ENCODE measurements around the gene CCDC197.

DNA sequence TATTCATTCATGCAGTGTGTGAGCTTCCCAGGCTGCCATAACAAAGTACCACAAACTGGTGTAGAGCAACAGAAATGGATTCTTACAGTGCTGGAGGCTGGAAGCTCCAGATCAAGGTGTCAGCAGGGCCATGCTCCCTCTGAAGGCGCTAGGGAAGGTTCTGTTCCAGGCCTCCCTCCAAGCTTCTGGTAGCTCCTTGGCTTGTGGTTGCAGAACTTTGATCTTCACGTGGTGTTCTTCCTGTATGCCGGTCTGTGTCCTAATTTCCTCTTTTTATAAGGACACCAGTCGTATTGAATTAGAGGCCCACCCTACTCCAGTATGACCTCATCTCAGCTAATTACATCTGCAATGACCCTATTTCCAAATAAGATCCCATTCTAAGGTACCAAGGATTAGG lies 32.2 kb downstream of the CCDC197 start:
- TF ChIP-seq, protein P1, sequence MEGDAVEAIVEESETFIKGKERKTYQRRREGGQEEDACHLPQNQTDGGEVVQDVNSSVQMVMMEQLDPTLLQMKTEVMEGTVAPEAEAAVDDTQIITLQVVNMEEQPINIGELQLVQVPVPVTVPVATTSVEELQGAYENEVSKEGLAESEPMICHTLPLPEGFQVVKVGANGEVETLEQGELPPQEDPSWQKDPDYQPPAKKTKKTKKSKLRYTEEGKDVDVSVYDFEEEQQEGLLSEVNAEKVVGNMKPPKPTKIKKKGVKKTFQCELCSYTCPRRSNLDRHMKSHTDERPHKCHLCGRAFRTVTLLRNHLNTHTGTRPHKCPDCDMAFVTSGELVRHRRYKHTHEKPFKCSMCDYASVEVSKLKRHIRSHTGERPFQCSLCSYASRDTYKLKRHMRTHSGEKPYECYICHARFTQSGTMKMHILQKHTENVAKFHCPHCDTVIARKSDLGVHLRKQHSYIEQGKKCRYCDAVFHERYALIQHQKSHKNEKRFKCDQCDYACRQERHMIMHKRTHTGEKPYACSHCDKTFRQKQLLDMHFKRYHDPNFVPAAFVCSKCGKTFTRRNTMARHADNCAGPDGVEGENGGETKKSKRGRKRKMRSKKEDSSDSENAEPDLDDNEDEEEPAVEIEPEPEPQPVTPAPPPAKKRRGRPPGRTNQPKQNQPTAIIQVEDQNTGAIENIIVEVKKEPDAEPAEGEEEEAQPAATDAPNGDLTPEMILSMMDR (conservative IDR thresholded peaks at IDR 0.05; ENCODE audit: low read depth, low read length) = no peak
- TF ChIP-seq RFX5 (IDR thresholded peaks at IDR 0.05; ENCODE audit: low read depth, low read length) (no peak), CEBPB (IDR thresholded peaks at IDR 0.05; ENCODE audit: low read depth, low read length) (no peak), POLR2A (IDR thresholded peaks at IDR 0.05; ENCODE audit: low read depth, low read length) (no peak), CHD1 (IDR thresholded peaks at IDR 0.05; ENCODE audit: low read depth, low read length) (no peak), FOS (IDR thresholded peaks at IDR 0.05; ENCODE audit: low read depth, low read length) (no peak)
- TF ChIP-seq, protein P2, sequence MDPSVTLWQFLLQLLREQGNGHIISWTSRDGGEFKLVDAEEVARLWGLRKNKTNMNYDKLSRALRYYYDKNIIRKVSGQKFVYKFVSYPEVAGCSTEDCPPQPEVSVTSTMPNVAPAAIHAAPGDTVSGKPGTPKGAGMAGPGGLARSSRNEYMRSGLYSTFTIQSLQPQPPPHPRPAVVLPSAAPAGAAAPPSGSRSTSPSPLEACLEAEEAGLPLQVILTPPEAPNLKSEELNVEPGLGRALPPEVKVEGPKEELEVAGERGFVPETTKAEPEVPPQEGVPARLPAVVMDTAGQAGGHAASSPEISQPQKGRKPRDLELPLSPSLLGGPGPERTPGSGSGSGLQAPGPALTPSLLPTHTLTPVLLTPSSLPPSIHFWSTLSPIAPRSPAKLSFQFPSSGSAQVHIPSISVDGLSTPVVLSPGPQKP (IDR thresholded peaks at IDR 0.05; ENCODE audit: borderline replicate concordance, low read depth, low read length) = no peak

All from IMR-90 (cell line).